Smooth muscle cell (in vitro differentiated cells): ENCODE measurements around the gene HMCN2. TPM values are rescaled to one million over a fixed set of nuclear protein-coding genes. Genes with fewer than 3 reads are reported as not detected.

ENCODE experiments used
- DNase-seq: peaks from one replicate; lab custom pipeline; 2025; ENCODE audit not compliant: unreplicated experiment; lab: John Stamatoyannopoulos, UW
- H2AFZ ChIP-seq: fragments of 200-600 bp; sonication (generic); 2 replicates; pipeline ENCODE4 v1.6.0; 2016; ENCODE audit warnings: antibody characterized with exemption, low read depth, mild to moderate bottlenecking
- H3F3A ChIP-seq: fragments of 200-600 bp; sonication (generic); 2 replicates; pipeline ENCODE4 v1.6.0; 2017; ENCODE audit warnings: antibody characterized with exemption, low read depth
- H3K27ac ChIP-seq: fragments of 200-600 bp; sonication (generic); 2 replicates; pipeline ENCODE4 v1.5.1; 2016; ENCODE audit warnings: low read depth, mild to moderate bottlenecking
- H3K27me3 ChIP-seq: fragments of 200-600 bp; sonication (generic); 2 replicates; pipeline ENCODE4 v1.6.1; 2016; ENCODE audit warnings: low read depth, mild to moderate bottlenecking
- H3K36me3 ChIP-seq: fragments of 200-600 bp; sonication (generic); 2 replicates; pipeline ENCODE4 v1.5.1; 2016; ENCODE audit warnings: low read depth
- H3K4me1 ChIP-seq: fragments of 200-600 bp; sonication (generic); 2 replicates; pipeline ENCODE4 v1.5.1; 2016; ENCODE audit warnings: low read depth
- H3K4me2 ChIP-seq: fragments of 200-600 bp; sonication (generic); 2 replicates; pipeline ENCODE4 v1.6.0; 2016; ENCODE audit warnings: mild to moderate bottlenecking
- H3K4me3 ChIP-seq: fragments of 200-600 bp; sonication (generic); 2 replicates; pipeline ENCODE4 v1.5.1; 2016; ENCODE audit warnings: mild to moderate bottlenecking
- H3K79me2 ChIP-seq: fragments of 200-600 bp; sonication (generic); 2 replicates; pipeline ENCODE4 v1.6.0; 2016; ENCODE audit warnings: low read depth, mild to moderate bottlenecking
- H3K9ac ChIP-seq: fragments of 200-600 bp; sonication (generic); 2 replicates; pipeline ENCODE4 v1.6.0; 2016; ENCODE audit warnings: low read depth
- H3K9me3 ChIP-seq: fragments of 200-600 bp; sonication (generic); replicated peaks from 2 replicates; pipeline ENCODE4 v1.5.1; 2016; ENCODE audit warnings: low read depth
- H4K20me1 ChIP-seq: fragments of 200-600 bp; sonication (generic); 2 replicates; pipeline ENCODE4 v1.6.0; 2016; ENCODE audit warnings: low read depth
- WGBS: methylation state at CpG from one replicate; pipeline ENCODE4 v1.1.7; 2016; ENCODE audit warnings: low lambda C conversion rate; 5-methylcytosine and 5-hydroxymethylcytosine counted together
- polyA plus RNA-seq: library from polyadenylated mRNA; unstranded; fragments of >200 nt; fragmentation: Nextera tagmentation; extraction: Ambion mirVana; gene quantifications from 2 replicates; pipeline ENCODE4 v1.2.1, GENCODE V29; 2016
- total RNA-seq: library from RNA; depleted of rRNA; stranded (reverse); fragments of >200 nt; gene quantifications from 2 replicates; pipeline ENCODE4 v1.2.3, GENCODE V29; 2014
- TF ChIP-seq, protein P1 (sequence below): fragments of 200-600 bp; sonication (generic); IDR thresholded peaks from 2 replicates; pipeline ENCODE4 v1.5.1; 2017; ENCODE audit warnings: borderline replicate concordance, mild to moderate bottlenecking, antibody characterized with exemption; ENCODE audit not compliant: insufficient read depth, poor library complexity, severe bottlenecking

Gene HMCN2
- total and polyA plus RNA-seq, 2 experiments from 2014 or later: under 0.01 TPM; not detected in 1

DNA sequence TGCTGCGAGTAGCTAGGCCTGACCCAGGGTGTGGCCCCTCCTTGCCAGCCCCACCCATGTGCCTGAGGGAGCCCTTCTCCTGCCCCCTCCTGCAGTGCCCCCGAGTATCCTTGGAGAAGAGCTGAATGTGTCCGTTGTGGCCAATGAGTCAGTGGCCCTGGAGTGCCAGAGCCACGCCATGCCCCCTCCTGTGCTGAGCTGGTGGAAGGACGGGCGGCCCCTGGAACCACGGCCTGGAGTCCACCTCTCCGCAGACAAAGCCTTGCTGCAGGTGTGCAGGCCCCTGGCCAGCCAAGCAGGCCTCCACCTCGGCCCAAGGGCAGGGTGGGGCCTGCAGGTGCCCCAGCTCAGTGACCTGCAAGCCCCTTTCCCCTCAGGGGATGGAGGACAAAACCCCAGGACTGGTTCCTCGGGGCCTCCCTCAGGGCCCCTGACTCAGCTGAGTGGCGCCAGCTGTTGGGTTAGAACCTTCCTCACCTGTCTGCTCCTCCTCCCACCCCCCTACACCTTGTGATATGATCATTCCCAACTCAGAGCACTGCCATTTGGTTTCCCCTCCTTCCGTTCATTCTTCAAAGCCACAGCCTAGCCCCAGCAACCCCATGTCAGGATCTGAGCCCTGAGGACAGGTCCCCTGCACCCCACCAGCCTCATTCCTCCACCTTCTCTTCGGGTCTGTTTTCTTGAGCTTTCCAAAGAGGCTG, 99.2 kb downstream of the HMCN2 start:
- H3K27me3 ChIP-seq: no peaks in the 10 kb centered on the region
- no peak overlapping the region for H3K4me3 ChIP-seq
- no peak overlapping the region for H3K4me2 ChIP-seq
- H2AFZ ChIP-seq: no peak overlapping the region
- no peaks in the 10 kb centered on the region for H3K9me3 ChIP-seq
- no peaks in the 10 kb centered on the region for H3F3A ChIP-seq
- no peak overlapping the region for H3K9ac ChIP-seq
- no peaks in the 10 kb centered on the region for H3K36me3 ChIP-seq
- no peaks in the 10 kb centered on the region for H3K4me1 ChIP-seq
- no peak overlapping the region for H3K27ac ChIP-seq
- no peak for DNase-seq
- 87% methylated on average over 13 of the region's 13 CpGs for WGBS
- no peaks in the 10 kb centered on the region for H3K79me2 ChIP-seq
- H4K20me1 ChIP-seq: no peaks in the 10 kb centered on the region
- TF ChIP-seq, protein P1, sequence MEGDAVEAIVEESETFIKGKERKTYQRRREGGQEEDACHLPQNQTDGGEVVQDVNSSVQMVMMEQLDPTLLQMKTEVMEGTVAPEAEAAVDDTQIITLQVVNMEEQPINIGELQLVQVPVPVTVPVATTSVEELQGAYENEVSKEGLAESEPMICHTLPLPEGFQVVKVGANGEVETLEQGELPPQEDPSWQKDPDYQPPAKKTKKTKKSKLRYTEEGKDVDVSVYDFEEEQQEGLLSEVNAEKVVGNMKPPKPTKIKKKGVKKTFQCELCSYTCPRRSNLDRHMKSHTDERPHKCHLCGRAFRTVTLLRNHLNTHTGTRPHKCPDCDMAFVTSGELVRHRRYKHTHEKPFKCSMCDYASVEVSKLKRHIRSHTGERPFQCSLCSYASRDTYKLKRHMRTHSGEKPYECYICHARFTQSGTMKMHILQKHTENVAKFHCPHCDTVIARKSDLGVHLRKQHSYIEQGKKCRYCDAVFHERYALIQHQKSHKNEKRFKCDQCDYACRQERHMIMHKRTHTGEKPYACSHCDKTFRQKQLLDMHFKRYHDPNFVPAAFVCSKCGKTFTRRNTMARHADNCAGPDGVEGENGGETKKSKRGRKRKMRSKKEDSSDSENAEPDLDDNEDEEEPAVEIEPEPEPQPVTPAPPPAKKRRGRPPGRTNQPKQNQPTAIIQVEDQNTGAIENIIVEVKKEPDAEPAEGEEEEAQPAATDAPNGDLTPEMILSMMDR: no peak

DNA sequence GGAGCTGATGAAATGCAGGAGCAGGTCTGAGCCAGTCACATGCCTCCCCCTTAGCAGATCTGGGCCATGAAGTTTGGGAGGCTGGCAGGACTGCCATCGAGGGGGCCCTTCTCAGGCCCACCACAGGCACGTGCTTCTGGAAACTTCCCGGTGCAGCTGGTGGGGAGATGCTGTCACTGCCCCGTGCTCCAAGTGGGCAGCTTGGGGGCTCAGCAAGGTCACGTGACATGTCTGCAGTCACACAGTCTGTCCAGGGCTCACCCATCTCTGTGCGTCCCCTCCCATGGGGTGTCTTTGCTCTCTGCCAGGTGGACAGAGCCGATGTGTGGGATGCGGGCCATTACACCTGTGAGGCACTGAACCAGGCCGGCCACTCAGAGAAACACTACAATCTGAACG, 99.8 kb downstream of the HMCN2 start:
- Histone ChIP-seq H3K79me2 (no peaks in the 10 kb centered on the region), H2AFZ (no peak overlapping the region), H4K20me1 (no peaks in the 10 kb centered on the region), H3K9ac (no peak overlapping the region), H3K4me2 (no peak overlapping the region), H3K9me3 (no peaks in the 10 kb centered on the region), H3K36me3 (no peaks in the 10 kb centered on the region), H3K27me3 (no peaks in the 10 kb centered on the region), H3K27ac (no peak overlapping the region), H3K4me3 (no peak overlapping the region), H3F3A (no peaks in the 10 kb centered on the region), H3K4me1 (no peaks in the 10 kb centered on the region)
- TF ChIP-seq, protein P1: no peak
- no peak for DNase-seq
- WGBS: 93% methylated on average over 9 of the region's 10 CpGs

DNA sequence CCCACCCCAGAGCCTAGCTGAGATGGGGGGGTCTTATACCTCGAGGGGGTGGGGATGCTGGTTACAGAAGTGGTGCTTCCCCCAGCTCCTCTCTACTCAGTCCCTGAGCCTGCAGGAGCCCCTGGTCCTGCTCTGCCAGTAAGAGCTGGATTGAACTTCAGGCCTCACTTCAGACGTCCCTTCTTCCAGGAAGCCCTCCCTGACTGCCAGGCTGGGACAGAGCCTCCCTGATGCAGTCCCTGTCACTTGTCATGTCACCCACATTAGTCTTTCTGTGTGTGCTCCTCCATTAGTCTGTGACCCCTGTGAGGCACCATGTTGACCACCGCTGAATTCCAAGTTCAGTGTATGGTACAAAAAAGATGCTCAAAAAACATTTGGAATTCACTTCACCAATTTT, 100.5 kb downstream of the HMCN2 start:
- WGBS: 90% methylated on average over 3 of the region's 3 CpGs

More for the DNA sequence above, 100.5 kb downstream of the HMCN2 start:
- no peak overlapping the region for H3K9ac ChIP-seq
- H3F3A ChIP-seq: no peaks in the 10 kb centered on the region
- no peak overlapping the region for H2AFZ ChIP-seq
- no peaks in the 10 kb centered on the region for H3K27me3 ChIP-seq
- no peak overlapping the region for H3K27ac ChIP-seq
- no peaks in the 10 kb centered on the region for H3K79me2 ChIP-seq
- DNase-seq: no peak
- no peaks in the 10 kb centered on the region for H3K4me1 ChIP-seq
- no peak overlapping the region for H3K4me2 ChIP-seq
- no peaks in the 10 kb centered on the region for H3K36me3 ChIP-seq
- H3K9me3 ChIP-seq: no peaks in the 10 kb centered on the region
- H4K20me1 ChIP-seq: no peaks in the 10 kb centered on the region
- no peak overlapping the region for H3K4me3 ChIP-seq
- TF ChIP-seq, protein P1: no peak
